Activated naive CD4-positive, alpha-beta T cell treated with anti-CD3 and anti-CD28 coated beads for 36 hours (primary cell): Measurements from ENCODE around the gene NCOA5. TPM values are rescaled to one million over a fixed set of nuclear protein-coding genes. Genes with fewer than 3 reads are reported as not detected.

Experiments used
- CTCF ChIA-PET: fragments of 350-600 bp; sonication (Branson Sonifier 250); formaldehyde crosslinking; loops from one replicate; lab custom pipeline; 2021; ENCODE audit warnings: antibody characterized with exemption; lab: Charles Lee
- DNase-seq: peaks from one replicate; pipeline ENCODE4 v3.0.0-alpha.2; 2020
- H3K27ac Mint-ChIP-seq: one replicate; pipeline ENCODE4 v1.8.0; 2021; ENCODE audit warnings: mild to moderate bottlenecking, mixed read lengths
- H3K27me3 Mint-ChIP-seq: one replicate; pipeline ENCODE4 v1.8.0; 2021; ENCODE audit warnings: low read depth, mixed read lengths
- H3K36me3 Mint-ChIP-seq: one replicate; pipeline ENCODE4 v1.8.0; 2021; ENCODE audit warnings: low read depth, mixed read lengths
- H3K4me1 Mint-ChIP-seq: one replicate; pipeline ENCODE4 v1.8.0; 2021; ENCODE audit warnings: low read depth, mixed read lengths
- H3K4me3 Mint-ChIP-seq: one replicate; pipeline ENCODE4 v1.8.0; 2021; ENCODE audit warnings: mild to moderate bottlenecking, moderate library complexity, mixed read lengths
- H3K9me3 Mint-ChIP-seq: one replicate; pipeline ENCODE4 v1.8.0; 2021; ENCODE audit warnings: mixed read lengths
- intact Hi-C: fragments of 100-400 bp; cut with micrococcal nuclease; formaldehyde crosslinking; loops from one replicate; pipeline ENCODE4 v1.15.1; 2023
- total RNA-seq, 2 experiments: library from RNA; stranded (reverse); gene quantifications; one replicate each; pipeline ENCODE4 v1.2.3, GENCODE V29; 2021

Gene NCOA5
- total RNA-seq, 2 experiments from 2014 or later: 4.4 to 5.1 TPM

- Mint-ChIP-seq H3K27ac (no peak overlapping the region), H3K9me3 (no peaks in the 10 kb centered on the region), H3K27me3 (peaks cover 34% of the 10 kb centered on the region), H3K4me3 (no peak overlapping the region), H3K36me3 (no peaks in the 10 kb centered on the region), H3K4me1 (peaks cover 29% of the 10 kb centered on the region)
- CTCF ChIA-PET: interaction anchor here (0.6 to 5.0 kb wide), 29 partner anchors 8 to 392 kb away, joined by 3 to 101 read pairs (median 4); partner anchors contain the start of genes CD40, SLC12A5 and ZNF335
- intact Hi-C loops: loop anchor here (1.0 to 10.0 kb wide), 5 partner anchors 75 to 670 kb away; partner anchors contain the start of genes CDH22, NCOA5, PCIF1 and TP53RK
- DNase-seq: no peak
Measured at GRCh38 chr20:46014517-46015396, 75.0 kb downstream of the NCOA5 start.

- Mint-ChIP-seq H3K4me3 (no peak overlapping the region), H3K27ac (no peak overlapping the region), H3K27me3 (peaks cover 42% of the 10 kb centered on the region), H3K36me3 (no peaks in the 10 kb centered on the region), H3K9me3 (no peaks in the 10 kb centered on the region), H3K4me1 (peaks cover 36% of the 10 kb centered on the region)
- DNase-seq: peak; percentile 71
- CTCF ChIA-PET: interaction anchor here (0.6 to 5.0 kb wide), 37 partner anchors 8 to 1433 kb away, joined by 3 to 101 read pairs (median 4); partner anchors contain the start of genes CD40, SLC12A5 and ZNF335
- intact Hi-C loops: loop anchor here (1.0 to 10.0 kb wide), 6 partner anchors 27 to 671 kb away; partner anchors contain the start of genes CDH22, NCOA5, PCIF1 and TP53RK
Measured at GRCh38 chr20:46013829-46014516, 75.8 kb downstream of the NCOA5 start.

- no peak for DNase-seq
- no peak overlapping the region for H3K27ac Mint-ChIP-seq
- CTCF ChIA-PET: interaction anchor here (0.5 to 5.0 kb wide), 27 partner anchors 8 to 1433 kb away, joined by 3 to 101 read pairs (median 4); partner anchors contain the start of genes CD40, SLC12A5 and ZNF335
- H3K27me3 Mint-ChIP-seq: peaks cover 44% of the 10 kb centered on the region
- peak overlapping the region; percentile 22 for H3K4me3 Mint-ChIP-seq
- intact Hi-C loops: loop anchor here (1.0 to 10.0 kb wide), 4 partner anchors 26 to 671 kb away; partner anchors contain the start of genes CDH22, PCIF1 and TP53RK
- H3K9me3 Mint-ChIP-seq: no peaks in the 10 kb centered on the region
- H3K36me3 Mint-ChIP-seq: no peaks in the 10 kb centered on the region
- H3K4me1 Mint-ChIP-seq: peaks cover 42% of the 10 kb centered on the region
Measured at GRCh38 chr20:46013322-46013828, 76.4 kb downstream of the NCOA5 start.

GRCh38 chr20:46012921-46013320 is 76.8 kb downstream of the NCOA5 start:
- H3K4me1 Mint-ChIP-seq: peaks cover 47% of the 10 kb centered on the region
- H3K9me3 Mint-ChIP-seq: no peaks in the 10 kb centered on the region
- H3K36me3 Mint-ChIP-seq: no peaks in the 10 kb centered on the region
- no peak for DNase-seq
- no peak overlapping the region for H3K27ac Mint-ChIP-seq
- CTCF ChIA-PET: interaction anchor here (0.5 to 5.0 kb wide), 23 partner anchors 8 to 219 kb away, joined by 3 to 101 read pairs (median 4); partner anchors contain the start of genes CD40, SLC12A5 and ZNF335
- intact Hi-C loops: loop anchor here (1.0 to 10.0 kb wide), 4 partner anchors 26 to 672 kb away; partner anchors contain the start of genes CDH22, PCIF1 and TP53RK
- H3K4me3 Mint-ChIP-seq: peak overlapping the region; percentile 22
- H3K27me3 Mint-ChIP-seq: peaks cover 44% of the 10 kb centered on the region

GRCh38 chr20:46011631-46012482 is 77.9 kb downstream of the NCOA5 start:
- peak; percentile 76 for DNase-seq
- Mint-ChIP-seq H3K4me3 (peak overlapping the region; percentile 22), H3K27me3 (peaks cover 44% of the 10 kb centered on the region), H3K4me1 (peaks cover 53% of the 10 kb centered on the region), H3K9me3 (no peaks in the 10 kb centered on the region), H3K27ac (no peak overlapping the region), H3K36me3 (no peaks in the 10 kb centered on the region)
- CTCF ChIA-PET: interaction anchor here (0.6 to 5.0 kb wide), 10 partner anchors 9 to 213 kb away, joined by 3 to 101 read pairs (median 4); no protein-coding TSS in a partner anchor
- intact Hi-C loops: loop anchor here (5.0 to 10.0 kb wide), 3 partner anchors 80 to 673 kb away; partner anchors contain the start of genes CDH22, PCIF1 and TP53RK

Other genes with a start within 250 kb of the NCOA5 start
- 10 to 100 TPM; 21.4 to 23.3 TPM for gene ACOT8, start 232.6 kb downstream of the NCOA5 start, total RNA-seq
- 1 to 10 TPM; 3.3 to 3.7 TPM for gene ZSWIM3, start 232.3 kb downstream of the NCOA5 start, total RNA-seq
- 1 to 10 TPM; 8.2 to 8.4 TPM for gene ZSWIM1, start 208.7 kb downstream of the NCOA5 start, total RNA-seq
- under 1 TPM; 0.38 to 0.52 TPM for gene SPATA25, start 202.3 kb downstream of the NCOA5 start, total RNA-seq
- gene NEURL2, start 198.8 kb downstream of the NCOA5 start, total RNA-seq: 1 to 10 TPM in 1 of 2 experiments, under 1 TPM in 1; 0.99 to 1.4 TPM
- gene CTSA, start 198.6 kb downstream of the NCOA5 start, total RNA-seq: 10 to 100 TPM; 28.7 to 31.5 TPM
- gene PLTP, start 177.8 kb downstream of the NCOA5 start, total RNA-seq: 1 to 10 TPM; 4.3 to 4.8 TPM
- gene PCIF1, start 155.3 kb downstream of the NCOA5 start, total RNA-seq: 10 to 100 TPM; 39.2 to 39.5 TPM
- 10 to 100 TPM; 26.8 to 28.0 TPM for gene ZNF335, start 117.8 kb downstream of the NCOA5 start, total RNA-seq
- gene MMP9, start 81.1 kb downstream of the NCOA5 start, total RNA-seq: not detected
- gene SLC12A5, start 60.7 kb downstream of the NCOA5 start, total RNA-seq: not detected
- gene CD40, start 28.4 kb upstream of the NCOA5 start, total RNA-seq: 1 to 10 TPM; 6.1 to 6.3 TPM
- under 1 TPM in 1 of 2 experiments, not detected in 1; 0.07 TPM for gene CDH22, start 218.5 kb upstream of the NCOA5 start, total RNA-seq